Glutamatergic neuron (in vitro differentiated cells): ENCODE results near the gene OCIAD1. TPM values are rescaled to one million over a fixed set of nuclear protein-coding genes. Genes with fewer than 3 reads are reported as not detected.
"Not testable (repeated sequence)": the region's sequence is repeated elsewhere in the genome, so short reads cannot be mapped to it uniquely, and the experiment has no call there.

ENCODE experiments used
- DNase-seq: peaks from one replicate; pipeline ENCODE4 v3.0.0; 2022
- H3K27ac Mint-ChIP-seq: one replicate; pipeline ENCODE4 v1.8.0; 2020; ENCODE audit warnings: mild to moderate bottlenecking, mixed read lengths, inconsistent platforms; ENCODE audit not compliant: unreplicated experiment
- H3K27me3 Mint-ChIP-seq: one replicate; pipeline ENCODE4 v1.8.0; 2020; ENCODE audit warnings: mild to moderate bottlenecking, moderate library complexity, mixed read lengths, inconsistent platforms; ENCODE audit not compliant: unreplicated experiment
- H3K36me3 Mint-ChIP-seq: one replicate; pipeline ENCODE4 v1.8.0; 2020; ENCODE audit warnings: mild to moderate bottlenecking, mixed read lengths, inconsistent platforms; ENCODE audit not compliant: unreplicated experiment
- H3K4me1 Mint-ChIP-seq: one replicate; pipeline ENCODE4 v1.8.0; 2020; ENCODE audit warnings: mild to moderate bottlenecking, low read depth, mixed read lengths, inconsistent platforms; ENCODE audit not compliant: unreplicated experiment
- H3K4me3 Mint-ChIP-seq: one replicate; pipeline ENCODE4 v1.8.0; 2020; ENCODE audit warnings: mild to moderate bottlenecking, mixed read lengths, inconsistent platforms; ENCODE audit not compliant: unreplicated experiment
- H3K9me3 Mint-ChIP-seq: one replicate; pipeline ENCODE4 v1.8.0; 2020; ENCODE audit warnings: mild to moderate bottlenecking, moderate library complexity, mixed read lengths, inconsistent platforms; ENCODE audit not compliant: unreplicated experiment
- CTCF ChIP-seq: fragments of 200-600 bp; sonication (generic); IDR thresholded peaks from one replicate; pipeline ENCODE4 v1.5.0; 2021; ENCODE audit not compliant: partially characterized antibody, unreplicated experiment
- total RNA-seq: library from RNA; stranded (reverse); fragmentation: NEBNext Ultra II Directional; extraction: Animal tissue kit (Norgen Biotek cat#: 25700); gene quantifications from one replicate; pipeline ENCODE4 v1.2.1, GENCODE V29; 2021; ENCODE audit not compliant: unreplicated experiment

OCIAD1 gene
- total RNA-seq, 1 donor from 2014 or later = 163 TPM

GRCh38 chr4:48841045-48841827 is 10.3 kb downstream of the OCIAD1 start:
- H3K36me3 Mint-ChIP-seq = peaks cover 5% of the 10 kb centered on the region
- no peak for TF ChIP-seq CTCF
- no peak for DNase-seq
- no peak overlapping the region for H3K27ac Mint-ChIP-seq
- H3K4me3 Mint-ChIP-seq = no peak overlapping the region
- H3K9me3 Mint-ChIP-seq = peaks cover 2% of the 10 kb centered on the region
- peaks cover 23% of the 10 kb centered on the region for H3K4me1 Mint-ChIP-seq
- H3K27me3 Mint-ChIP-seq = peaks cover 2% of the 10 kb centered on the region

GRCh38 chr4:48844843-48845242 is 14.0 kb downstream of the OCIAD1 start:
- H3K27ac Mint-ChIP-seq = no peak overlapping the region
- peaks cover 8% of the 10 kb centered on the region for H3K36me3 Mint-ChIP-seq
- DNase-seq = no peak
- peaks cover 26% of the 10 kb centered on the region for H3K4me1 Mint-ChIP-seq
- no peak overlapping the region for H3K4me3 Mint-ChIP-seq
- H3K27me3 Mint-ChIP-seq = peaks cover 2% of the 10 kb centered on the region
- H3K9me3 Mint-ChIP-seq = peaks cover 2% of the 10 kb centered on the region
- no peak for TF ChIP-seq CTCF

- H3K9me3 Mint-ChIP-seq, H3K36me3 Mint-ChIP-seq, H3K27ac Mint-ChIP-seq, DNase-seq, H3K27me3 Mint-ChIP-seq, H3K4me3 Mint-ChIP-seq: not testable (repeated sequence)
- H3K4me1 Mint-ChIP-seq = peaks cover 19% of the 10 kb centered on the region
Observed at GRCh38 chr4:48848799-48849198, 17.9 kb downstream of the OCIAD1 start.

- TF ChIP-seq CTCF = no peak
- no peaks in the 10 kb centered on the region for H3K9me3 Mint-ChIP-seq
- peaks cover 3% of the 10 kb centered on the region for H3K36me3 Mint-ChIP-seq
- H3K27ac Mint-ChIP-seq = no peak overlapping the region
- no peak for DNase-seq
- H3K4me3 Mint-ChIP-seq = no peak overlapping the region
- peaks cover 2% of the 10 kb centered on the region for H3K4me1 Mint-ChIP-seq
- no peaks in the 10 kb centered on the region for H3K27me3 Mint-ChIP-seq
Observed at GRCh38 chr4:48851651-48852050, 20.8 kb downstream of the OCIAD1 start.

GRCh38 chr4:48853604-48854394 is 22.9 kb downstream of the OCIAD1 start:
- no peak for TF ChIP-seq CTCF
- peaks cover 1% of the 10 kb centered on the region for H3K9me3 Mint-ChIP-seq
- DNase-seq = no peak
- H3K4me3 Mint-ChIP-seq = no peak overlapping the region
- peaks cover 5% of the 10 kb centered on the region for H3K36me3 Mint-ChIP-seq
- H3K27ac Mint-ChIP-seq = no peak overlapping the region
- no peaks in the 10 kb centered on the region for H3K27me3 Mint-ChIP-seq
- H3K4me1 Mint-ChIP-seq = no peaks in the 10 kb centered on the region
